IPS-18a (cell line): ENCODE data around the gene EP300.
"Not testable (repeated sequence)": the region's sequence is repeated elsewhere in the genome, so short reads cannot be mapped to it uniquely, and the experiment has no call there.

Source experiments
- H3K27ac ChIP-seq: one replicate; pipeline ENCODE4 v1.5.1; 2013; ENCODE audit warnings: low read length
- H3K27me3 ChIP-seq: one replicate; pipeline ENCODE4 v1.6.1; 2013; ENCODE audit warnings: mild to moderate bottlenecking, low read length; ENCODE audit not compliant: control insufficient read depth, insufficient read depth
- H3K36me3 ChIP-seq: one replicate; pipeline ENCODE4 v1.6.1; 2013; ENCODE audit warnings: low read depth, low read length; ENCODE audit not compliant: control insufficient read depth
- H3K4me1 ChIP-seq: one replicate; pipeline ENCODE4 v1.6.1; 2013; ENCODE audit warnings: low read depth, low read length; ENCODE audit not compliant: control insufficient read depth
- H3K4me3 ChIP-seq: one replicate; pipeline ENCODE4 v1.5.1; 2013; ENCODE audit warnings: low read length
- H3K9ac ChIP-seq: one replicate; pipeline ENCODE4 v1.6.1; 2013; ENCODE audit warnings: mild to moderate bottlenecking, low read length, moderate library complexity
- H3K9me3 ChIP-seq: one replicate; pipeline ENCODE4 v1.6.1; 2013; ENCODE audit warnings: low read depth, low read length; ENCODE audit not compliant: control insufficient read depth

EP300 gene

GRCh38 chr22:41064326-41064725 is 28.1 kb upstream of the EP300 start:
- H3K27ac ChIP-seq, H3K27me3 ChIP-seq, H3K9me3 ChIP-seq, H3K9ac ChIP-seq, H3K36me3 ChIP-seq, H3K4me1 ChIP-seq, H3K4me3 ChIP-seq: not testable (repeated sequence)

DNA sequence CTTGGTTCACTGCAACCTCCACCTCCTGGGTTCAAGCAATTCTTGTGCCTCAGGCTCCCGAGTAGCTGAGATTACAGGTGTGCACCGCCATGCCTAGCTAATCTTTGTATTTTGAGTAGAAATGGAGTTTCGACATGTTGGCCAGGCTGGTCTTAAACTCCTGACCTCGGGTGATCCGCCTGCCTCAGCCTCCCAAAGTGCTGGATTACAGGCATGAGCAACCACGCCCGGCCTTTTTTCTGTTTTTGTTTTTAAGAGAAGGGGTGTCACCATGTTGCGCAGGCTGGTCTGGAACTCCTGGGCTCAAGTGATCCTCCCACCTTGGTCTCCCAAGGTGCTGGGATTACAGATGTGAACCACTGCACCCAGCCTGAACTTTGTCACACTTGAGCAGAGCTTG is 26.1 kb upstream of the EP300 start:
- H3K4me1 ChIP-seq, H3K4me3 ChIP-seq, H3K27me3 ChIP-seq, H3K9ac ChIP-seq, H3K27ac ChIP-seq, H3K9me3 ChIP-seq, H3K36me3 ChIP-seq: not testable (repeated sequence)

DNA sequence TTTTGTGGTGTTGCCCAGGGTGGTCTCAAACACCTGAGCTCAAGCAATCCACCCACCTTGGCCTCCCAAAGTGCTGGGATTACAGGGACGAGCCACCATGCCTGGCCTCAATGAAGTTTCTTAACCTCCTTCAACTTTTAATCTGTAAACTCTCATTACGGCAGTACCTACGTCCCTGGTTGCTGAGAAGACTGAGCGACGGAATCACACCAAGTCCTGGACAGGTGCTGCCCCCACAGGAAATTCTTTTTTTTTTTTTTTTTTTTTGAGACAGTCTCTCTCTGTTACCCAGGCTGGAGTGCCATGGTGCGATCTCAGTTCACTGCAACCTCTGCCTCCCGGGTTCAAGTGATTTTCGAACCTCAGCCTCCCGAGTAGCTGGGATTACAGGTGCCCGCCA is 24.4 kb upstream of the EP300 start:
- H3K9me3 ChIP-seq, H3K4me1 ChIP-seq, H3K27me3 ChIP-seq, H3K9ac ChIP-seq, H3K4me3 ChIP-seq, H3K27ac ChIP-seq, H3K36me3 ChIP-seq: not testable (repeated sequence)

GRCh38 chr22:41070665-41071331 is 21.6 kb upstream of the EP300 start:
- no peaks in the 10 kb centered on the region for H3K27me3 ChIP-seq
- H3K27ac ChIP-seq = no peak overlapping the region
- H3K9me3 ChIP-seq = no peaks in the 10 kb centered on the region
- H3K36me3 ChIP-seq = no peaks in the 10 kb centered on the region
- no peak overlapping the region for H3K9ac ChIP-seq
- no peak overlapping the region for H3K4me3 ChIP-seq
- no peaks in the 10 kb centered on the region for H3K4me1 ChIP-seq

DNA sequence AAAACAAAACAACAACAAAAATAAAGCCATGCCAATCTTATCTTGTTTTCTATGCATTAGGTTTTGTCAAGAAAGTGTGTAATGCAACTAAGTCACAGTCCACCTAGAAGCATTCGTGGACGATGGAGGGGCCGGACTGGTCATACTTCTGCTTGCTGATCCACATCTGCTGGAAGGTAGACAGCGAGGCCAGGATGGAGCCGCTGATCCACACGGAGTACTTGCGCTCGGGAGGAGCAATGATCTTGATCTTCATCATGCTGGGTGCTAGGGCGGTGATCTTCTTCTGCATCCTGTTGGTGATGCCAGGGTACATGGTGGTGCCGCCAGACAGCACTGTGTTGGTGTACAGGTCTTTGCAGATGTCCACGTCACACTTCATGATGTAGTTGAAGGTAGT is 18.3 kb upstream of the EP300 start:
- H3K27me3 ChIP-seq = no peaks in the 10 kb centered on the region
- H3K4me3 ChIP-seq = no peak overlapping the region
- no peaks in the 10 kb centered on the region for H3K36me3 ChIP-seq
- no peak overlapping the region for H3K9ac ChIP-seq
- no peaks in the 10 kb centered on the region for H3K9me3 ChIP-seq
- H3K4me1 ChIP-seq = no peaks in the 10 kb centered on the region
- H3K27ac ChIP-seq = no peak overlapping the region

GRCh38 chr22:41074466-41074865 is 17.9 kb upstream of the EP300 start:
- Histone ChIP-seq H3K27me3 (no peaks in the 10 kb centered on the region), H3K4me3 (no peak overlapping the region), H3K36me3 (no peaks in the 10 kb centered on the region), H3K27ac (no peak overlapping the region), H3K4me1 (no peaks in the 10 kb centered on the region), H3K9me3 (no peaks in the 10 kb centered on the region), H3K9ac (no peak overlapping the region)

DNA sequence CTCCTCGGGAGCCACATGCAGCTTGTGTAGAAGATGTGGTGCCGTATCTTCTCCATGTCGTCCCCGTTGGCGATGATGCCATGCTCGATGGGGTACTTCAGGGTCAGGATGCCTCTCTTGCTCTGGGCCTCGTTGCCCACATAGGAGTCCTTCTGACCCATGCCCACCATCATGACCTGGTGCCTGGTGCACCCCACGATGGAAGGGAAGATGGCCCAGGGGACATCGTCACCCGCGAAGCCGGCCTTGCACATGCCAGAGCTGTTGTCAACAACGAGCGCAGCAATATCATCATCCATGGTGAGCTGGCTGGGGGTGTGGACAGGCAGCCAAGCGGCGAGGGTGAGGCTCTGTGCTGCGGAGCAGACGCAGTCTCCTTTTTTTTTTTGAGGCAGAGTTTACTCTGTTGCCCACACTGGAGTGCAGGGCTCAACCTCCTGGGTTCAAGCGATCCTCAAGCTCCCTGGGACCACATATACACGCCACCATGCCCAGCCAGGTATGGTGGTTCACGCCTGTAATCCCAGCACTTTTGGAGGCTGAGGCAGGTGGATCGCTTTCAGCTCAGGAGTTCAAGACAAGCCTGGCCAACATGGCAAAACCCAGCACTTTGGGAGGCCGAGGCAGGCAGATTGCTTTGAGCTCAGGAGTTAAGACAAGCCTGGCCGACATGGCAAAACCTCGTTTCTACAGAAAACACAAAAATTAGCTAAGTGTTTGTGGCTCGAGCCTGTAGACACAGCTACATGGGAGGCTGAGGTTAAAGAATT is 17.3 kb upstream of the EP300 start:
- H3K27ac ChIP-seq = no peak overlapping the region
- no peaks in the 10 kb centered on the region for H3K4me1 ChIP-seq
- H3K27me3 ChIP-seq = no peaks in the 10 kb centered on the region
- no peaks in the 10 kb centered on the region for H3K36me3 ChIP-seq
- H3K9me3 ChIP-seq = no peaks in the 10 kb centered on the region
- H3K9ac ChIP-seq = no peak overlapping the region
- H3K4me3 ChIP-seq = no peak overlapping the region

GRCh38 chr22:41075946-41076345 is 16.4 kb upstream of the EP300 start:
- H3K4me1 ChIP-seq = no peaks in the 10 kb centered on the region
- H3K27ac ChIP-seq = no peak overlapping the region
- no peaks in the 10 kb centered on the region for H3K27me3 ChIP-seq
- H3K9ac ChIP-seq = no peak overlapping the region
- no peaks in the 10 kb centered on the region for H3K9me3 ChIP-seq
- H3K36me3 ChIP-seq = no peaks in the 10 kb centered on the region
- H3K4me3 ChIP-seq = no peak overlapping the region

DNA sequence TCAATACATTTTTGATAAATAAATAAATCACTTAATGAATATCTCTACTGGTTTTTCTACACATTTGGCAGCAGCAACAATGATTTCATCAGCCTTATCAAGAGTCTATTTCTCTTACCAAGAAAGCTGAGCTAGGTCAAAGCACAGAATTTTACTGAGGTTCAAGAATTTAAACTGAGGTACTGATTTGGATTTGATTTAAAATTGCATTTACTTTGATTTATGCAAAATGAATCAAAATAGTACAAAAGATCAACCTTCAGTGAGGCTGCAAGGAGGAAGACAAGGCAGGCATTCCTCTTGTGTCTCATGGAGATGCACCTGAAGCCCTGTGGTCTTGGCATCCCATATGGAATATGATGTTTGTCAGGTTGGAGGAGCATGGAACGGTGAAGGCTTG is 15.5 kb upstream of the EP300 start:
- Histone ChIP-seq H3K9me3 (no peaks in the 10 kb centered on the region), H3K4me1 (no peaks in the 10 kb centered on the region), H3K9ac (no peak overlapping the region), H3K36me3 (no peaks in the 10 kb centered on the region), H3K27me3 (no peaks in the 10 kb centered on the region), H3K27ac (no peak overlapping the region), H3K4me3 (no peak overlapping the region)

DNA sequence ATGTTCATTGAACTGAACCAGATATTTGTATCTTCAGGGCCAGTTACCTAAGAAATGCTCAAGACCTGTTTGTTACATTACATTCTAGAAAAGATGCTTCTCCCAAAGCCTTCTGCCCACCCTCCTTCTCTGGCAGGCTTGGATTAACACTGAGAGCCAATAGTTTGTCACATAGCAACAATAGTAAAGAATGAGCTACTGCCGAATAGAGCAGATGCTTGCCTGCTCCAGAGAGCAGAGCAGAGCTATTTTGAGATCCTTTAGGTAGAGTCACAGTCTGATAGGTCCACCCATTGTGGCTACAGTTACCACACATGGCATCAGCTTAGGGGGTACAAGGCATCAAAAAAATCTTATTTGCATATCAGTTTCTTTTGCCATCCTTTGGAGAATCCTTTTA is 13.5 kb upstream of the EP300 start:
- no peaks in the 10 kb centered on the region for H3K36me3 ChIP-seq
- no peak overlapping the region for H3K9ac ChIP-seq
- H3K27me3 ChIP-seq = no peaks in the 10 kb centered on the region
- H3K27ac ChIP-seq = no peak overlapping the region
- no peaks in the 10 kb centered on the region for H3K4me1 ChIP-seq
- no peaks in the 10 kb centered on the region for H3K9me3 ChIP-seq
- H3K4me3 ChIP-seq = no peak overlapping the region

DNA sequence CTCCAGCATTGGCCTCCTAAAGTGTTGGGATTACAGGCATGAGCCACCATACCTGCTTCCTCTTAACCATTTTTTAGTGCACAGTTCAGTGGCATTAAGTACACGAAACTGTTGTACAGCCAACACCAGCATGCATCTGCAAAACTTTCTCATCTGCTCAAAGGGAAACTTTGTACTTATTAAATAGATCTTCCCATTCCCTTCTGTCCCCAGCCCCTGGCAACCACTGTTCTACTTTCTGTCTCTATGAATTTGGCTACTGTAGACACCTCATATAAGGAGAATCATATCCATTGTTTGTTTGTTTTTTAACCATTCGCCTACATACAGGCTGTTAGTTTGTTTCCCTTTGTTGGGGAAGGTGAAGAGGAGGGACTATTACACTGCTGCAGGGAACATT is 6.5 kb upstream of the EP300 start:
- no peaks in the 10 kb centered on the region for H3K9me3 ChIP-seq
- H3K9ac ChIP-seq = no peak overlapping the region
- no peaks in the 10 kb centered on the region for H3K27me3 ChIP-seq
- no peaks in the 10 kb centered on the region for H3K36me3 ChIP-seq
- no peak overlapping the region for H3K27ac ChIP-seq
- H3K4me3 ChIP-seq = no peak overlapping the region
- H3K4me1 ChIP-seq = peaks cover 4% of the 10 kb centered on the region
